Ureter (tissue), 1 donor: ENCODE measurements around the gene PRKCE. TPM values are rescaled to one million over a fixed set of nuclear protein-coding genes. Genes with fewer than 3 reads are reported as not detected.

Source experiments
- DNase-seq: peaks from one replicate; pipeline ENCODE4 v3.0.0-alpha.2; 2020; ENCODE audit warnings: low spot score
- total RNA-seq: library from RNA; stranded (reverse); gene quantifications from one replicate; pipeline ENCODE4 v1.2.4, GENCODE V29; 2023
- donor health status: DM: yes; HTN: yes; CAD: no.

PRKCE gene
- total RNA-seq, 1 donor from 2014 or later: 54.3 TPM

DNA sequence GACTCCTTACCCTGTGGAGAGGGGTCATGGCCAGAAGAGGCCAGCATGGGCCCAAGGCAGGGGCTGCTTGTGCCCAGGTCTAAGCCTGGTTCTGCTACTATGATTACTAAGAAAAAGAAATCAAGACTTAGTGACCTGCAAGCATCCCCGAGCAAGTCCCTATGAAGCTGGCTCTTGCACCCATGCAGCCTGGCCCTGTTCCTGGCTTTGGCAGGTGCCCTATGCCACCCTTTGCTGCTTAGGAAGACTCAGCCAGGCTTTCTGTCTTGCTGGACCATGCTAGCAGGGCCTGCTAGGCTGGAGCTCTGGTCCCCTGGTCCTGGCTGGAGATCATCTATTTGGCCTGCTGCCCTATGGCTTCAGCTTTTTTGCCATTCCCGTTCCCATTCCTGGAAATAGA lies 336.4 kb downstream of the PRKCE start:
- DNase-seq: peak; percentile 23

DNA sequence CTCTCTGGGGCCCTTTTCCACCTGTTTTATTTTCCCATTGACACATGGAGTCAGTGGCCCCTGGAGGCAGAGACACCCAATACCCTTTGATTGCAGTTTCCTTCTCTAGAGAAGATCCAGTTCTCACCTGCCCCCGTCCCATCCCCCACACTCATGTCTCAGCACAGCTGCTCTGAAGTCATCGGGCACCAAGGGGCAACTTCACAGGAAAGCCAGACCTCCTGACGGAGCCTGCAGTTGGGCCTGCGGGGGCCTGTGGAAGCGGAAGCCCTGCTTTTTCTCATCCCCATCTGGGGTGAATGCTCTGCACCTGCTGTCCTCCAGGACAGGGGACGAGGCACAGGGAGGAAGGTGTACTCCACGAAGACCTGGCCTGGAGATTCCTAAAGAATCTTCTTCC lies 337.4 kb downstream of the PRKCE start:
- no peak for DNase-seq

DNA sequence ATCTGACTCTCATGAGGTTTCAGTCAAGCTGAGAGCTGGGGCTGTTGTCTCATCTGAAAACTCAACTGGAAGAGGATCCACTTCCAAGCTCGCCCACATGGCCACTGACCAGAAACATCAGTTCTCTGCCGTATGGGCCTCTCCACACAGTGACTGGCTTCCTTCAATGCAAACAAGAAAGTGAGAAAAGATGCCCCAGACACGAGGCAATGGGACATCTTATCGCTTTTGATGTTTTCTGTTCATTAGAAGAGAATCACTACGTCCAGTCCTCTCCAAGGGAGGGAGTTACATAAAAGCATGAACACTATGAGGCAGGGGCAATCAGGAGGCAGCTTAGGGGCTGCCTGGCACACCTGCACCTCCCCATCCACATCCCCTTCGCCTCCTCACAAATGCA lies 338.7 kb downstream of the PRKCE start:
- no peak for DNase-seq

GRCh38 chr2:45992021-45992740 lies 340.7 kb downstream of the PRKCE start:
- peak; percentile 61 for DNase-seq

GRCh38 chr2:45992741-45993475 lies 341.4 kb downstream of the PRKCE start:
- no peak for DNase-seq

DNA sequence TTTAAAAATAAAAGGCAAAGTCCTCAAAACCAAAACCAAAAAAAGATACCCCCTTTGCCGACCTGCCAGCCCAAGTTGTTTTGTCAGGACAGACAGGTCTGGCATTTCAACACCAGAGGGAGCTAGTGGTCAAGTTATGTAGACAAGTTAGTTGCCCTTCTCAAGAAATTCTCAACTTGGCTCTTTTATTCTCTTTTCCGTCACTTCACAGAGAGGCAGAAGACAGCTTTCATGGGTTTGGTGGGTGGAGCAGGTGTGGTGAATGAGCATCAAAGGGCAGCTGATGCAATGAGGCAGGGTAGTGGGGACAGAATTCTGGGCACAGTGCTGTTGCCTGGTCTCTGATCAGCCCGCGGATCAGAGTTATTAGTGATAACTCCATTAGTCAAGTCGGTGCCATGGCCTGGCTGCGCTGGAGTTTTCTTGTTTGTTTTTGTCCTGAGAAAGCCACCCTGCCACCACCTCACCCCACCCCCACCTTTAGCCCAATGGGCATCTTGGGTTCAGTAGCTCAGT lies 342.1 kb downstream of the PRKCE start:
- DNase-seq: peak; percentile 78

GRCh38 chr2:45994060-45994459 lies 342.6 kb downstream of the PRKCE start:
- DNase-seq: no peak

DNA sequence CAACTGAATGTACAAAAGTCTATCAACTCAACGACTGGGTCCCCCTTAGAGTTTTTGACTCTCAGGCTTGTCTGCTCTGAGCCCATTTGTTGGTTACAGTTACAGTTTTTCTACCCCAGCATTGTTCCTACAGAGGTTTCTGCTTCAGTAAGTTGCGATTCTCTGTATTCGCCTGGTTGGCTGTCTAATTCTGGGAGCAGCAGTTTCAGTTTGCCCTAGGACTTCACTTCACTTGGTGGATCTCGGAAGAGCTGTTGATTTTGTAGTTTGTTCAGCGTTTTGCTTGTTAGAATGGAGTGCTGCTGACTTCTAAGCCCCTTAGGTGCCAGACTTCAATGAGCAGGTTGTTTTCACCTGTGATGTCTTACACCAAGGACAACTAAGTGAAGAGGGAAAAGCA lies 349.2 kb downstream of the PRKCE start:
- no peak for DNase-seq

GRCh38 chr2:46001290-46001689 lies 349.8 kb downstream of the PRKCE start:
- DNase-seq: no peak

DNA sequence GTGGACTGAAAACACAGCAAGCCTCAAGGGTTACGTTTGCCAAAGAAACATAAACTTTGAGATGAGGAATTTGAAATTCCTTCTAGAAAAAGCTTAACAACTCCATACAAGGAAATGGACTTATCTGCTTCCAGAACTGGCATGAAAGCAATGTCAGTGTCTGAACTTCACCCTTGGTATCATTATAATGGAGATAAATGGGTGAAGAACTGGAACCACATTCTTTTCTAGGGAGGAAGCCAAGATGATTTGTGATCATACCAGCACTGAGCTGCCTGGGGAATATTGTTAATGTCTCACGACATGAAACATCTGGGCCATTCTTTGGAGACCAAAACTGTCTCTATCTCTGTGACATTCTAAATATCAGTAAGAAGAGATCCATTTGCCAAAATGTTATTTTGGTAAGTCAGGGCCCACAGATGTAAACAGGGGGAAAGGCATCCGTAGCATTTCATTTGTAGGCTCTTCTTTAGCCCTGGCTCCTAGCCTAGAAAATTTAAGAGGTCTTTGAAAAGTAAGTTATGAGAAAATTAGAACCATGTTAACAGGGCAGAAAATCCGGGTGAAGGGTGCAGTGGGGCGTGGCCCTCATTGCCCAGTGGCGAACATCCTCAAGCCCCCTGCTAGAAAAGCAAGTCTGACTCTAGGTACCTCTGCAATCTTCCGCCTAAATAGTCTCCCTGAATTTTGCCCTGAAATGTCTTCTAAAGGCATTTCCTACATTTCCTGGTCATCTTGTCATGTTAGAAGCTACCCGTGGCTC lies 350.4 kb downstream of the PRKCE start:
- DNase-seq: no peak

- no peak for DNase-seq
Observed at GRCh38 chr2:46002507-46002883, 351.0 kb downstream of the PRKCE start.

- no peak for DNase-seq
Observed at GRCh38 chr2:46002947-46003346, 351.5 kb downstream of the PRKCE start.

- DNase-seq: no peak
Observed at GRCh38 chr2:46003903-46004473, 352.5 kb downstream of the PRKCE start.

GRCh38 chr2:46006473-46007025 lies 355.1 kb downstream of the PRKCE start:
- DNase-seq: no peak

GRCh38 chr2:46007412-46007811 lies 355.9 kb downstream of the PRKCE start:
- DNase-seq: no peak

GRCh38 chr2:46008091-46008870 lies 356.8 kb downstream of the PRKCE start:
- DNase-seq: no peak

DNA sequence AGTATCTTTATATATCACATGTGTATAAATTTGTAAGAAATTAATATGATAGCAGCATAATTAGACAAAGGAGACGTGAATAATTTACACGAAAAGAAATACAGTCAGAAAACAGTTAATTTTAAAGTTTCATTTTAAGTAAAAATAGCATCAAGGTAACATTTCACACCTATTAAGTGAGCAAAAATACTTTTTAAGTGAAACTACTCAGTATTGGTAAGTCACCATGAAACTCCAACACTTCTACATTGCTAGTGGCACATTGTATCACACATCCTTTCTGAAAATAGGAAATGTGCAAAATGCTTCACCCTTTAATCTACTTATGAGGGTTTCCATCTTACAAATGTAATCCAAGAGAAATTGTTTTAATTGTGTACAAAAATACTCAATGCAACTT lies 357.8 kb downstream of the PRKCE start:
- DNase-seq: no peak

DNA sequence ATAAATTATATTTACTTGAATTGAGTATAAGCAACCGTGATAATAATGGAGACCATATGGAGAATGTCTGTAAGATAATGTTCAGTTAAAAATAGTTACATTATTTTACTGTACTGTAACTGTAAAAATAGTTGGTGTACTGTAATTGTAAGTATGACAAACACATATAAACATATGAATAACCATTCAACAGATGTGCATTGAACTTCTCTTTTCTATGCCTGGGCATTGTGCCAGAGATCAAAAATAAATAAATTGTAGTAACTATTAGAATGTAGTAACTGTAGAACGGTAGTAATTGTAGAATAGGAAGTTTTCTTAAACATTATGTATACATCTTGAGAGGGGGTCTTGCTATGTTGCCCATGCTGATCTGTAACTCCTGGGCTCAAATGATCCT lies 358.3 kb downstream of the PRKCE start:
- no peak for DNase-seq

GRCh38 chr2:46010223-46010924 lies 358.9 kb downstream of the PRKCE start:
- DNase-seq: no peak

DNA sequence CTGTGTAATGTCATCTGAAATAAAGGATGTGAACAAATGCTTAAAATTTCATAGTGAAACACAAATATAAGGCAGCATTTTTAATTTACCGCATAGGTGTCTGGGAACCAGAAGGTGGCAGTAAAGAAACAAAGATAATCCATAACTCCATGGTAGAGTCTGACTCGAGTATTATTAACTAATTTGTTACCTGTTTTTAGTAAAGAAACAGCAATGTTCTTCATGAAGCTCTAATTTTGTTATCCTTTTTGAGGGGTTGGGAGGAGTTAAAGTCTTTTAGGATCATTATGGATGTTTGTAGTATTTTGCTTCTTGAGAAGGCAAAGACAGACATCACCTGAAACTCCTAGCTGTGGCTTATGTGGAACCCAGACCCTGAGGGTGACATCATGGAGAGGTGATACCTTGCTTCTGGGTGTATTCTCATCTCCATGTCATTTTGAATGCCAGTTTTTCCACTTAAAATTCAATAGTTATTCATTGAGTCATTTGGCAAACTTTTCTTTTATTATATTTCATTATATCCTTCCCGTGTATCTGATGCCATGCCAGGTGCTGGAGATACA lies 359.5 kb downstream of the PRKCE start:
- DNase-seq: no peak
